ENCODE results near the gene KIF21B. TPM values are rescaled to one million over a fixed set of nuclear protein-coding genes. Genes with fewer than 3 reads are reported as not detected.

Gene KIF21B
- total RNA-seq, 1 experiment from 2014 or later, result 2.6 TPM

DNA sequence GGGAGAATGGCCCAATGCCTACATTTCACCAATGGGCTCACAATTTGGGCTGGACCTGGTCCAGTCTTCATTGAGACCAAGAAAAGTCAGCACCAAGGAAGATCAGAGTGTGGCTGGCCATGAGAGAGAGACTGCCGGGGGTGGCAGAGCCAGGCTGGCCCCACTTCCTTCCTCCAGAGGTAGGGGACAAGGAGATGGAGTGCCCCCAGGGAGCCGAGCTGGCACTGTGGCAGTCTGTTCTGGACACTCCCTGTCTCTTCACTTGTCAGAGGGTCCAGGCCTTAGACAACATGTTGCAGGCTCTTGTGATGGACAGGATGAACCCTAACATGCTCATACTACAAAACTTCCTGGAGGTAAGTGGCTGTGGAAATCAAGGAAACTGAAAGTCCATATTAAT, 101.1 kb downstream of the KIF21B start:
- no TSS peak for BruUV-seq (replicated peaks)
- Mint-ChIP-seq H3K4me1 (ENCODE audit: low read depth, unreplicated experiment) (no peaks in the 10 kb centered on the region), H3K27me3 (ENCODE audit: insufficient read depth, unreplicated experiment) (no peaks in the 10 kb centered on the region), H3K27ac (ENCODE audit: unreplicated experiment) (no peak overlapping the region), H3K4me3 (ENCODE audit: unreplicated experiment) (no peak overlapping the region), H3K36me3 (ENCODE audit: insufficient read depth, unreplicated experiment) (peaks cover 14% of the 10 kb centered on the region), H3K9me3 (ENCODE audit: unreplicated experiment) (no peaks in the 10 kb centered on the region)
- TF ChIP-seq CTCF (IDR thresholded peaks at IDR 0.05; ENCODE audit: insufficient read depth in 1 of 2, low read depth in 1 of 2, low read length in 1 of 2, severe bottlenecking in 1 of 2, unreplicated experiment in 1 of 2), result no peak
- Histone ChIP-seq H3K27me3 (replicated peaks; ENCODE audit: control insufficient read depth, insufficient read depth, low read length) (no peaks in the 10 kb centered on the region), H3K36me3 (ENCODE audit: control insufficient read depth, insufficient read depth, low read length) (no peaks in the 10 kb centered on the region), H3K4me1 (peaks cover 12% of the 10 kb centered on the region), H3K4me3 (ENCODE audit: low read depth, low read length) (no peak overlapping the region), H3K9me3 (no peaks in the 10 kb centered on the region)
- CTCF ChIA-PET, result interaction anchor here (0.6 kb wide), 1 partner anchor 8 kb away, joined by 3 read pairs; no protein-coding TSS in a partner anchor
- intact Hi-C loops (cut with micrococcal nuclease; ENCODE audit: unreplicated experiment), result no loop called here
- DNase-seq, result no peak
- POLR2A ChIA-PET, result no interaction called here

- CTCF ChIA-PET, result interaction anchor here (0.6 kb wide), 1 partner anchor 9 kb away, joined by 3 read pairs; no protein-coding TSS in a partner anchor
Measured at GRCh38 chr1:200921571-200922110, 101.9 kb downstream of the KIF21B start.

More at GRCh38 chr1:200921571-200922110, 101.9 kb downstream of the KIF21B start:
- no peaks in the 10 kb centered on the region for H3K36me3 ChIP-seq (ENCODE audit: control insufficient read depth, insufficient read depth, low read length)
- no peak overlapping the region for H3K27ac Mint-ChIP-seq (ENCODE audit: unreplicated experiment)
- peaks cover 6% of the 10 kb centered on the region for H3K4me1 Mint-ChIP-seq (ENCODE audit: low read depth, unreplicated experiment)
- no peaks in the 10 kb centered on the region for H3K27me3 Mint-ChIP-seq (ENCODE audit: insufficient read depth, unreplicated experiment)
- no peaks in the 10 kb centered on the region for H3K9me3 Mint-ChIP-seq (ENCODE audit: unreplicated experiment)
- H3K36me3 Mint-ChIP-seq (ENCODE audit: insufficient read depth, unreplicated experiment), result peaks cover 22% of the 10 kb centered on the region
- DNase-seq, result no peak
- no peaks in the 10 kb centered on the region for H3K27me3 ChIP-seq (replicated peaks; ENCODE audit: control insufficient read depth, insufficient read depth, low read length)
- intact Hi-C loops (cut with micrococcal nuclease; ENCODE audit: unreplicated experiment), result no loop called here
- no TSS peak for BruUV-seq (replicated peaks)
- no peak for TF ChIP-seq CTCF (IDR thresholded peaks at IDR 0.05; ENCODE audit: insufficient read depth in 1 of 2, low read depth in 1 of 2, low read length in 1 of 2, severe bottlenecking in 1 of 2, unreplicated experiment in 1 of 2)
- no peak overlapping the region for H3K4me3 ChIP-seq (ENCODE audit: low read depth, low read length)
- POLR2A ChIA-PET, result no interaction called here
- no peaks in the 10 kb centered on the region for H3K9me3 ChIP-seq
- H3K4me3 Mint-ChIP-seq (ENCODE audit: unreplicated experiment), result no peak overlapping the region
- H3K4me1 ChIP-seq, result peaks cover 18% of the 10 kb centered on the region

Other genes with a start within 250 kb of the KIF21B start
- gene GPR25, start 150.7 kb downstream of the KIF21B start, total RNA-seq (2022), result not detected in 2 replicates
- 112 and 123 TPM in 2 replicates for gene INAVA, start 128.8 kb downstream of the KIF21B start, total RNA-seq (2022)
- 0.07 TPM in 2 replicates for gene CACNA1S, start 88.7 kb upstream of the KIF21B start, total RNA-seq (2022)
- gene ASCL5, start 103.5 kb upstream of the KIF21B start, total RNA-seq (2022), result 0.26 and 0.48 TPM in 2 replicates
- gene TMEM9, start 130.8 kb upstream of the KIF21B start, total RNA-seq (2022), result 111 and 125 TPM in 2 replicates
- gene IGFN1, start 167.1 kb upstream of the KIF21B start, total RNA-seq (2022), result 0.23 TPM in 1 of 2 replicates, not detected in the other